Activated CD8-positive, alpha-beta T cell treated with anti-CD3 and anti-CD28 coated beads for 36 hours (primary cell): ENCODE results near the gene RAB40AL. TPM values are rescaled to one million over a fixed set of nuclear protein-coding genes. Genes with fewer than 3 reads are reported as not detected.

ENCODE experiments used
- ATAC-seq: fragments of 200-7000 bp; cut with Tn5 transposase; one replicate; pipeline ENCODE4 v1.10.0; 2021; ENCODE audit warnings: mild to moderate bottlenecking, moderate library complexity
- CTCF ChIA-PET: fragments of 350-600 bp; sonication (Branson Sonifier 250); formaldehyde crosslinking; loops from one replicate; lab custom pipeline; 2021; ENCODE audit warnings: antibody characterized with exemption; lab: Charles Lee
- POLR2A ChIA-PET: fragments of 350-600 bp; sonication (Branson Sonifier 250); formaldehyde crosslinking; loops from one replicate; lab custom pipeline; 2021; ENCODE audit warnings: antibody characterized with exemption; lab: Charles Lee
- DNase-seq: peaks from one replicate; pipeline ENCODE4 v3.0.0-alpha.2; 2020
- H3K27ac Mint-ChIP-seq: one replicate; pipeline ENCODE4 v1.8.0; 2021; ENCODE audit warnings: mild to moderate bottlenecking, mixed read lengths
- H3K27me3 Mint-ChIP-seq: one replicate; pipeline ENCODE4 v1.8.0; 2021; ENCODE audit warnings: mixed read lengths
- H3K36me3 Mint-ChIP-seq: one replicate; pipeline ENCODE4 v1.8.0; 2021; ENCODE audit warnings: low read depth, mixed read lengths
- H3K4me1 Mint-ChIP-seq: one replicate; pipeline ENCODE4 v1.8.0; 2021; ENCODE audit warnings: low read depth, mixed read lengths
- H3K4me3 Mint-ChIP-seq: one replicate; pipeline ENCODE4 v1.8.0; 2021; ENCODE audit warnings: mild to moderate bottlenecking, moderate library complexity, mixed read lengths
- H3K9me3 Mint-ChIP-seq: one replicate; pipeline ENCODE4 v1.8.0; 2021; ENCODE audit warnings: mixed read lengths
- CTCF ChIP-seq: fragments of 200-600 bp; IDR thresholded peaks from one replicate; pipeline ENCODE4 v1.8.0; 2022; ENCODE audit warnings: antibody characterized with exemption, mild to moderate bottlenecking
- intact Hi-C: fragments of 100-400 bp; cut with micrococcal nuclease; formaldehyde crosslinking; loops from one replicate; pipeline ENCODE4 v1.10.0; 2022
- total RNA-seq, 2 experiments: library from RNA; stranded (reverse); gene quantifications; one replicate each; pipeline ENCODE4 v1.2.3, GENCODE V29; 2021

RAB40AL gene
- total RNA-seq, 2 experiments from 2014 or later, result not detected

GRCh38 chrX:102930990-102931756, 5.9 kb upstream of the RAB40AL start:
- no peaks in the 10 kb centered on the region for H3K4me1 Mint-ChIP-seq

GRCh38 chrX:102934624-102935023, 2.4 kb upstream of the RAB40AL start:
- no peak overlapping the region for H3K27ac Mint-ChIP-seq
- TF ChIP-seq CTCF, result peak; percentile 71
- H3K4me3 Mint-ChIP-seq, result no peak overlapping the region
- ATAC-seq, result no peak
- intact Hi-C loops, result no loop called here
- no peaks in the 10 kb centered on the region for H3K36me3 Mint-ChIP-seq
- H3K4me1 Mint-ChIP-seq, result no peaks in the 10 kb centered on the region
- CTCF ChIA-PET, result interaction anchor here (0.9 to 3.3 kb wide), 8 partner anchors 14 to 313 kb away, joined by 3 to 24 read pairs (median 5); no protein-coding TSS in a partner anchor
- no peaks in the 10 kb centered on the region for H3K9me3 Mint-ChIP-seq
- DNase-seq, result peak; percentile 41
- POLR2A ChIA-PET, result no interaction called here
- H3K27me3 Mint-ChIP-seq, result no peaks in the 10 kb centered on the region

More at GRCh38 chrX:102930990-102931756, 5.9 kb upstream of the RAB40AL start:
- Mint-ChIP-seq H3K27me3 (no peaks in the 10 kb centered on the region), H3K36me3 (no peaks in the 10 kb centered on the region), H3K27ac (no peak overlapping the region), H3K4me3 (no peak overlapping the region), H3K9me3 (no peaks in the 10 kb centered on the region)
- intact Hi-C loops, result no loop called here
- DNase-seq (no peak), ATAC-seq (no peak)
- POLR2A ChIA-PET, result no interaction called here
- CTCF ChIA-PET, result interaction anchor here (1.6 kb wide), 1 partner anchor 20 kb away, joined by 7 read pairs; no protein-coding TSS in a partner anchor
- TF ChIP-seq CTCF, result no peak

- ATAC-seq, result peak; percentile 75
- H3K36me3 Mint-ChIP-seq, result no peaks in the 10 kb centered on the region
- H3K4me1 Mint-ChIP-seq, result no peaks in the 10 kb centered on the region
- no peaks in the 10 kb centered on the region for H3K27me3 Mint-ChIP-seq
- DNase-seq, result peak; percentile 72
- TF ChIP-seq CTCF, result peak; percentile 68
- ChIA-PET POLR2A (no interaction called here), CTCF (interaction anchor here (0.7 to 2.3 kb wide), 21 partner anchors 9 to 884 kb away, joined by 3 to 26 read pairs (median 6); no protein-coding TSS in a partner anchor)
- intact Hi-C loops, result loop anchor here (5.0 kb wide), 2 partner anchors 206 to 226 kb away; no protein-coding TSS in a partner anchor
- no peaks in the 10 kb centered on the region for H3K9me3 Mint-ChIP-seq
- H3K27ac Mint-ChIP-seq, result no peak overlapping the region
- H3K4me3 Mint-ChIP-seq, result peak overlapping the region; percentile 43
These were observed 14.1 kb downstream of the RAB40AL start for GRCh38 chrX:102950908-102951866.

- no peaks in the 10 kb centered on the region for H3K9me3 Mint-ChIP-seq
- intact Hi-C loops, result no loop called here
- DNase-seq (no peak), ATAC-seq (no peak)
- H3K4me3 Mint-ChIP-seq, result no peak overlapping the region
- no peaks in the 10 kb centered on the region for H3K27me3 Mint-ChIP-seq
- CTCF ChIA-PET, result interaction anchor here (1.3 kb wide), 1 partner anchor 23 kb away, joined by 4 read pairs; no protein-coding TSS in a partner anchor
- no peak overlapping the region for H3K27ac Mint-ChIP-seq
- no peak for TF ChIP-seq CTCF
- no peaks in the 10 kb centered on the region for H3K36me3 Mint-ChIP-seq
- no peaks in the 10 kb centered on the region for H3K4me1 Mint-ChIP-seq
- POLR2A ChIA-PET, result no interaction called here
These were observed 20.7 kb downstream of the RAB40AL start for GRCh38 chrX:102957751-102958150.
